NCI-H1436 (cell line): Measurements from ENCODE around the gene PLBD2.

Experiments
- DNase-seq: peaks from one replicate; lab custom pipeline; 2025; lab: John Stamatoyannopoulos, UW

PLBD2 gene

GRCh38 chr12:113396200-113396599, 37.8 kb downstream of the PLBD2 start:
- no peak for DNase-seq

- no peak for DNase-seq
Measured at GRCh38 chr12:113396828-113397496, 38.6 kb downstream of the PLBD2 start.

GRCh38 chr12:113397497-113398197, 39.3 kb downstream of the PLBD2 start:
- DNase-seq: peak; percentile 25

- no peak for DNase-seq
Measured at GRCh38 chr12:113398346-113399290, 40.2 kb downstream of the PLBD2 start.

- DNase-seq: no peak
Measured at GRCh38 chr12:113399490-113399889, 41.1 kb downstream of the PLBD2 start.

- no peak for DNase-seq
Measured at GRCh38 chr12:113400362-113400761, 42.0 kb downstream of the PLBD2 start.

GRCh38 chr12:113401066-113402000, 42.9 kb downstream of the PLBD2 start:
- DNase-seq: no peak

GRCh38 chr12:113402586-113403260, 44.3 kb downstream of the PLBD2 start:
- DNase-seq: no peak

GRCh38 chr12:113403435-113404415, 45.3 kb downstream of the PLBD2 start, which contains the start of gene SDS:
Gene SDS (minus strand): TSS chr12:113403887. CDS start chr12:113399708, 4,179 bp downstream.
- DNase-seq: no peak

- no peak for DNase-seq
Measured at GRCh38 chr12:113405694-113406093, 47.3 kb downstream of the PLBD2 start.

- DNase-seq: no peak
Measured at GRCh38 chr12:113407931-113408600, 49.7 kb downstream of the PLBD2 start.

- DNase-seq: no peak
Measured at GRCh38 chr12:113408756-113409298, 50.4 kb downstream of the PLBD2 start.

GRCh38 chr12:113409462-113410124, 51.2 kb downstream of the PLBD2 start:
- no peak for DNase-seq

- DNase-seq: peak; percentile 15
Measured at GRCh38 chr12:113413488-113413939, 55.1 kb downstream of the PLBD2 start.

GRCh38 chr12:113414519-113415038, 56.2 kb downstream of the PLBD2 start:
- DNase-seq: no peak

- DNase-seq: no peak
Measured at GRCh38 chr12:113416091-113416754, 57.8 kb downstream of the PLBD2 start.

GRCh38 chr12:113418213-113418879, 60.0 kb downstream of the PLBD2 start:
- DNase-seq: no peak
